Amygdala (tissue), 56 donors: ENCODE measurements around the gene AIFM3.
A peak's percentile ranks its signal among the peaks of the same experiment; 100 is the strongest.

Experiments used
- DNase-seq, 56 donors: peaks; one replicate each; lab custom pipeline; 2025; lab: John Stamatoyannopoulos, UW

Gene AIFM3

GRCh38 chr22:20972933-20973577, 6.0 kb downstream of the AIFM3 start:
- no peak for DNase-seq

DNA sequence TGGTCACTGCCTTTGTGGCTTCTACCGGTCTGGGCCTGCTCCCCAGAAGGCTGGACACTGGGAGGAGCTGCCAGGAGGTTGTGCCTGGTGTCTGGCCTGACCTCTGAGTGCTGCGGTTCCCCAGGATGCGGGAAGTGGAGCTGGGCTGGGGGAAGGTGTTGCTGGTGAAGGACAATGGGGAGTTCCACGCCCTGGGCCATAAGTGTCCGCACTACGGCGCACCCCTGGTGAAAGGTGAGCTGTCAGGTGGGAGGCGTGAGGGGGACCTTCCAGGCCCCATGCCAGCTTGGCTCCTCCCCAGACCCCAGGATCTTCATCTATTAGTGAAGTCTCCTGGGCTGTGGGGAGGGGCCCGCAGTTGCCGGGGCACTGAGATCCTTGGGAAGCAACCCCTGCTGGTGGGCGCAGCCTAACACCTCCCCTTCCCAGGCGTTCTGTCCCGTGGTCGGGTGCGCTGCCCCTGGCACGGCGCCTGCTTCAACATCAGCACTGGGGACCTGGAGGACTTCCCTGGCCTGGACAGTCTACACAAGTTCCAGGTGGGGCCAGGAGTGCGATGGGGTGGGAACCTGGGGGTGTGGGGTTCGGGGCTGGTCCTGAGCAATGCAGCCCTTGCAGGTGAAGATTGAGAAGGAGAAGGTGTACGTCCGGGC, 6.7 kb downstream of the AIFM3 start:
- DNase-seq, result no peak

GRCh38 chr22:20974336-20974955, 7.4 kb downstream of the AIFM3 start:
- DNase-seq, result no peak

DNA sequence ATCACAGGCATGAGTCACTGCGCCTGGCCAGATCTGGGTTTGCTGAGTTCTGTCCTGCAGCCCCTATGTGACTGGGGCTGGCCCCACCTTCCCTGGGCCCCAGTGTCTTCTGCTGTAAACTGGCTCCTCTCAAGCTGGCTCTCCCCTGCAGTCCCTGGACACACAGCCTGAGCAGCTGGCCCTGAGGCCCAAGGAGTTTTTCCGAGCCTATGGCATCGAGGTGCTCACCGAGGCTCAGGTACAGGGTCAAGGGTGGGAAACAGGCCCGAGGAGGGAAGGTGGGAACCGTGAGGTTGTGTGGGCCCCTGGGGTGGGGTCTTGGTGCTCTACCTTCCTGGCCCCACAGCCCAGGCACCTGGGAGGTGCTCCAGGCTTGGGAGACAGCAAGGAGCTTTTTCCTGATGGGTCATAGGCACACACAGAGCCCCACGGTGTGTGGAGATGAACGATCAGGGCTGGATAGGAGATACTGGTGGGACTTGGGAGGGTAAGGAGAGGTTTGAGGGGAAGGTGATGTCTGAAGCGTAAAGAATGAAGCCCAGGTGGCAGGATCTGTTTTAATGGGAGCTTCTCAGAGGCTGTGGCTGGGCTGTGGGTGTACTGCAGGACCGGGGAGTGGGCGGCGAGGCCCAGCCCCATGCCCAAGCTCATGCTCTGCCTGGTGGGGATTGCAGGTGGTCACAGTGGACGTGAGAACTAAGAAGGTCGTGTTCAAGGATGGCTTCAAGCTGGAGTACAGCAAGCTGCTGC, 8.7 kb downstream of the AIFM3 start:
- no peak for DNase-seq

- no peak for DNase-seq
These were observed 9.3 kb downstream of the AIFM3 start for GRCh38 chr22:20976291-20976877.

DNA sequence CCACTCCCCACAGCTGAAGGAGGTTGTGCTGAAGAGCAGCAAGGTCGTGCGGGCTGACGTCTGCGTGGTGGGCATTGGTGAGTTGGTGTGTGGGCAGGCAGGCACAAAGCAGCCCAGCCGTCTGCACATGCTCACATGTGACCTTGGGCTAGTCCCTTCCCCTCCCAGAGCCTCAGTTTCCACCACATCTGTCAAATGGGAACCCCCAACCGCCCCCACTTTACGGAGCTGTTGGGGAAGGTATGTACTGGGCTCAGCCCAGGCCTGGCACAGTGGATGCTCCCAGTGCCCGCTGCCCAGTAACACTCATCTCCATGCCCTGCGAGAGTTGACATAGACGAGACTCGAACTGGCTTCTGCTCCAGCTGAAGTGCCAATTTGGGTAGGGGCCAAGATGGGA, 10.0 kb downstream of the AIFM3 start:
- no peak for DNase-seq

DNA sequence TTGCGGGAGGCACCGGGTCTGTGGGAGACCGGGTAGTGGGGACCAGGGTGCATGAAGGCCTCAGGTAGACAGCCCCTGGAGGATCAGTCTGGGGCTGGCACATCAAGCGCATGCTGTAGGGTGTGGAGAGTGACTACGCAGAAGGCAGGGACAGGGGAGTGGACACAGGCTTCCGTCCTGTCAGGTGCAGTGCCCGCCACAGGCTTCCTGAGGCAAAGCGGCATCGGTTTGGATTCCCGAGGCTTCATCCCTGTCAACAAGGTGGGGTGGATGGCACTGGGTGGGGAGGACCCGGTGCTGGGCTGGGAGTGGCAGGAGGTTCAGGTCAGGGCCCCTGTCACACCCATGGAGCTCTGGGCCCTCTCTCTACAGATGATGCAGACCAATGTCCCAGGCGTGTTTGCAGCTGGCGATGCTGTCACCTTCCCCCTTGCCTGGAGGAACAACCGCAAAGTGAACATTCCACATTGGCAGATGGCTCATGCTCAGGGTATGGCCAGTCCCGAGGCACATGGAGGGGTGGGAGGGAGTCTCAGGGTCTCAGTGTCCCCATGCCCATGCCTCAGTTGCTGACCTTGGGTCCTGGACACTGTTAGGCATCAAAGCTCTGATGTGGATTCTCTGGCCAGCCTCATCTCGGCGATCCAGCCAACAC, 10.6 kb downstream of the AIFM3 start:
- DNase-seq, result no peak

DNA sequence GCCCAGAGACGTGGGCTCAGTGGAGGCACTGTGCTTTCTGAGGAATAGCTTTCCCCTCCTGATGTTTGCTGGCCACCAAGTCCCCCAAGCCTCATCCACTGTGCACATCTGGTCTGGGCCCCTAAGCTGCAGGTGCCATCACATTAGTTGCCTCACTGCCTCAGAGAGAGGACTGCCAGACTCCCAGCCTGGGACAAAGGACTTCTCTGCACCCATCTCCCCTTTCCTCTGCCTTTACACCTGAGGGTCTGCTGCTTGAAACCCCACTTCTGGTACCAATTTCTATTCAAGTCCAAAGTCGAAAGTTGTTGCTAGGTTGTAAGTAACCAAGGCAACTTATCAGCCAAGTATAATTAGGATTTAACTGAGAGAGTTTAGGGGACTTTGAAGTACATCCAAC, 11.4 kb downstream of the AIFM3 start:
- no peak for DNase-seq

- DNase-seq, result peak in 21 of 56 donors; percentile 14 to 80 (median 36)
These were observed 12.3 kb downstream of the AIFM3 start for GRCh38 chr22:20979243-20979809.

GRCh38 chr22:20979940-20980453, 12.9 kb downstream of the AIFM3 start:
- DNase-seq, result no peak

DNA sequence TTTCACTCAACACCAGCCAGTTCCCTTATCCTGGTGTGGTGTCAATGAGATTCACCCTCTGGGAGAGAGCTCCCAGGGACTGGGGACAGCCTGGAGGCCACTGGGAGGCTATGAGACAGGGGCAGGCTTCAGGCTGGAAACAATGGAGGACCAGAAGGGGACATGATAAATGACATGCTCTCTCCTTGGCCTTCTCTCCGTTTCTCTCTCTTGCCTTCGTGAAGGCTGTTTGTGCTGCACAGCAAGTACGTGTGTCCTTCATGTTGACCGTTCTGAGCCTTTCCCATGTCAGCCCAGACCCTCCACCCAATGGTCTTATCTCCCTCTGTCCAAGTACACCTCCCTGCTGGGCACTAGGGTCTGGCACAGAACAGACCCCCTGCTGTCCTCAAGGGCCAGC, 13.5 kb downstream of the AIFM3 start:
- DNase-seq, result no peak

DNA sequence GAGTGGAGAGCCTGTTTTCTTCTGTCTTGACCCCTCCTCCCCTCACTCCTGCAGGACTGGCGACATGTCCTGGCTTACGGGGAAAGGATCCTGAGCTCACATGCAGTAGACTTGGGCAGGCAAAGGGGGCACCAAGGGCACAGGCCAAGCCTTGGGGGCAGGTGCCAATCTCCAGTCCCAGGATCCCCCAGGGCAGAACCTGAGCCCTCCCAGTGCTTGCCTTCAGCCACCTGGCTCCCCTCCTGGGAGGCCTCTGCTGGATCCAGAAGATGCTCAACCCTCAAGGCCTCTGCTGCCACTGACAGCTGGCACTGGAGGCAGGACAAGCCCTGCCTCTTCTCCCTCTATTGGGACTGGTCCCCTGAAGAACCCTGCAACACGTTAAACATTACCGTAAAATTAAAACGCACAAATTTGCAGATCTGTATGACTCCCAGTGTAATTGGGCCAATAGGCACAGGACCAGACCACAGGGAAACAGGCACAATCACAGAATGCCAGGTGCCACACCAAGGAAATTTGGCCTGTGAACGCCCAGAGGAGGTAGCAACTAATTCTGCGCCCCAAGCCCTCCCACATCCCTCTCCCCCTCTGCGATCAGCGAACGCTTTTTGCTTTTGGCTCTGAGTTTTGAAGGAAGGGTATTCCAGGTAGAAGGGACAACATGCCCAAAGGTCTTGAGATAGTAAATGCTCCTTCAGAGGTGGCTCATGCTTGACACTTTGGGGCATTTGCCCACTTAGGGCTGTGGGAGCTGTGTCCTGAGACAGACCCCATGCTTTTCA, 14.1 kb downstream of the AIFM3 start:
- no peak for DNase-seq

- DNase-seq, result peak in 54 of 56 donors; percentile 35 to 95 (median 83)
These were observed 14.9 kb downstream of the AIFM3 start, which contains the start of gene LZTR1 for GRCh38 chr22:20981787-20982562. Gene LZTR1, plus strand, starts transcription at chr22:20982297. Its CDS starts 75 bp downstream, at chr22:20982372.

DNA sequence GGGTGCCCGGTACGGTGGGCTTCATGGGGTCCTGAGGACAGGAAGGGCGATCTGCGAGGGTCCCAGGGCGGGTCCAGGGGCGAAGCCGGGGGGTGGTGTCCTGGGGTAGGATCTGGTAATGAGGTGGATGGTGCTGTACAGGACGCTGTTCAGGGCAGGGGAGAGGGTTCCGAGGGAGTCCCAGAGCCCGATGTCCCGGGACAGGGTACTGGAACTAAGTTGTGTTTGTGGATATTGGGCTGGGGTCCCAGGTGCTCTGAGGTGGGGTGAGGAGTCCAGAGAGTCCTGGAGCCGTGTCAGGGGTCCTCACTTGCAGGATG, 15.5 kb downstream of the AIFM3 start:
- DNase-seq, result peak in 1 of 56 donors; percentile 60

GRCh38 chr22:20983081-20983771, 16.2 kb downstream of the AIFM3 start:
- DNase-seq, result no peak

- no peak for DNase-seq
These were observed 18.7 kb downstream of the AIFM3 start for GRCh38 chr22:20985720-20986119.

- no peak for DNase-seq
These were observed 19.3 kb downstream of the AIFM3 start for GRCh38 chr22:20986365-20986764.

GRCh38 chr22:20987375-20987774, 20.3 kb downstream of the AIFM3 start:
- DNase-seq, result no peak
